CD4-positive, alpha-beta T cell treated with Interleukin-1 beta for 1 hour (primary cell): ENCODE measurements around the gene ABCC4.

Source experiments
- DNase-seq, 2 donors: peaks; one replicate each; pipeline ENCODE4 v3.0.0-alpha.2; 2020 to 2022

ABCC4 gene

GRCh38 chr13:94978516-94978915 lies 322.7 kb downstream of the ABCC4 start:
- no peak for DNase-seq

- DNase-seq: no peak
Measured at GRCh38 chr13:94974015-94974951, 327.0 kb downstream of the ABCC4 start.

- no peak for DNase-seq
Measured at GRCh38 chr13:94972262-94972661, 329.0 kb downstream of the ABCC4 start.
